Endothelial cell of umbilical vein (primary cell): ENCODE measurements around the gene SLC39A11. TPM values are rescaled to one million over a fixed set of nuclear protein-coding genes. Genes with fewer than 3 reads are reported as not detected.

ENCODE experiments used
- BruUV-seq: library from RNA; stranded (reverse); fragments of 400-500 nt; replicated peaks from 2 replicates; lab custom pipeline; 2021; lab: Mats Ljungman, UMichigan
- CTCF ChIA-PET: fragments of 300-600, 350-600 bp; sonication (Branson Sonifier 250); formaldehyde crosslinking; loops from one replicate; lab custom pipeline; 2021; ENCODE audit warnings: antibody characterized with exemption, inconsistent platforms; lab: Charles Lee
- POLR2A ChIA-PET: fragments of 300-600, 350-600 bp; sonication (Branson Sonifier 250); formaldehyde crosslinking; loops from one replicate; lab custom pipeline; 2021; ENCODE audit warnings: antibody characterized with exemption, inconsistent platforms; lab: Charles Lee
- DNase-seq: peaks from one replicate; pipeline ENCODE4 v3.0.0-alpha.2; 2011; ENCODE audit warnings: low read depth, low spot score
- FAIRE-seq: peaks from 2 replicates; lab custom pipeline; 2011; peaks lifted over from hg19 to GRCh38; lab: Jason Lieb, UNC
- H2AFZ ChIP-seq: 2 replicates; pipeline ENCODE4 v1.6.0; 2012; ENCODE audit warnings: low read depth, low read length, control low read depth, inconsistent platforms
- H3K27ac ChIP-seq: 2 replicates; pipeline ENCODE4 v1.5.1; 2011; ENCODE audit warnings: low read depth, mild to moderate bottlenecking, control low read depth, low read length, moderate library complexity; ENCODE audit not compliant: insufficient read depth
- H3K27me3 ChIP-seq, 2 experiments: 2 replicates each; pipeline versions ENCODE4 v1.6.0 to v1.6.1; 2011; ENCODE audit warnings: low read length in 2 of 2, mixed read lengths in 1 of 2; ENCODE audit not compliant: control insufficient read depth in 2 of 2, insufficient read depth in 2 of 2
- H3K36me3 ChIP-seq, 2 experiments: 2 replicates in 1 of 2; 3 replicates in 1 of 2; pipeline ENCODE4 v1.5.1; 2011; ENCODE audit warnings: low read length in 2 of 2, mild to moderate bottlenecking in 1 of 2, moderate library complexity in 1 of 2; ENCODE audit not compliant: control insufficient read depth in 2 of 2, insufficient read depth in 2 of 2; ENCODE audit errors: extremely low read depth in 1 of 2
- H3K4me1 ChIP-seq: 3 replicates; pipeline ENCODE4 v1.5.1; 2011; ENCODE audit warnings: mild to moderate bottlenecking, low read length; ENCODE audit not compliant: control insufficient read depth, insufficient read depth; ENCODE audit errors: extremely low read depth
- H3K4me2 ChIP-seq: 2 replicates; pipeline ENCODE4 v1.6.1; 2011; ENCODE audit warnings: low read length, control low read depth, mixed read lengths; ENCODE audit not compliant: insufficient read depth
- H3K4me3 ChIP-seq, 3 experiments: fragments of 200-600 bp in 1 of 3; sonication (generic), shearing (Covaris generic) in 1 of 3; replicated peaks in 1 of 3; 2 replicates each; pipeline ENCODE4 v1.5.1; 2011 to 2016; ENCODE audit warnings: control low read depth in 3 of 3, low read length in 3 of 3, mild to moderate bottlenecking in 2 of 3, inconsistent platforms in 1 of 3, low read depth in 1 of 3, moderate library complexity in 1 of 3; ENCODE audit not compliant: insufficient read depth in 1 of 3
- H3K79me2 ChIP-seq: 2 replicates; pipeline ENCODE4 v1.6.0; 2012; ENCODE audit warnings: low read length, inconsistent platforms; ENCODE audit not compliant: control insufficient read depth, insufficient read depth
- H3K9ac ChIP-seq: replicated peaks from 2 replicates; pipeline ENCODE3; 2011; ENCODE audit warnings: low read length, control low read depth; ENCODE audit not compliant: insufficient read depth; ENCODE audit errors: extremely low read depth
- H3K9me1 ChIP-seq: replicated peaks from 3 replicates; pipeline ENCODE4 v1.6.0; 2011; ENCODE audit warnings: mild to moderate bottlenecking, low read length; ENCODE audit not compliant: control insufficient read depth, insufficient read depth; ENCODE audit errors: extremely low read depth
- H3K9me3 ChIP-seq: replicated peaks from 2 replicates; pipeline ENCODE4 v1.5.1; 2012; ENCODE audit warnings: low read length, inconsistent platforms; ENCODE audit not compliant: control insufficient read depth, insufficient read depth
- H4K20me1 ChIP-seq: replicated peaks from 2 replicates; pipeline ENCODE3; 2011; ENCODE audit warnings: mild to moderate bottlenecking, low read length; ENCODE audit not compliant: control insufficient read depth, insufficient read depth; ENCODE audit errors: extremely low read depth
- EZH2 ChIP-seq: IDR thresholded peaks from 2 replicates; pipeline ENCODE4 v1.6.1; 2012; ENCODE audit warnings: borderline replicate concordance, low read depth, mild to moderate bottlenecking, moderate library complexity, low read length, inconsistent platforms; ENCODE audit not compliant: severe bottlenecking
- FOS ChIP-seq: IDR thresholded peaks from 2 replicates; pipeline ENCODE4 v1.6.1; 2011; ENCODE audit warnings: mild to moderate bottlenecking, low read length, moderate library complexity, borderline replicate concordance; ENCODE audit not compliant: insufficient read depth
- JUN ChIP-seq: IDR thresholded peaks from 2 replicates; pipeline ENCODE4 v1.6.1; 2011; ENCODE audit warnings: borderline replicate concordance, low read depth; ENCODE audit not compliant: insufficient read length, insufficient read depth
- POLR2AphosphoS5 ChIP-seq: IDR thresholded peaks from 2 replicates; pipeline ENCODE4 v1.6.1; 2012; ENCODE audit warnings: low read depth, mild to moderate bottlenecking, control low read depth, low read length, moderate library complexity; ENCODE audit not compliant: insufficient read depth
- dilution Hi-C: fragments of 300-500 bp; cut with MboI; formaldehyde crosslinking; loops from one replicate; pipeline ENCODE4 v1.15.0; 2019; ENCODE audit warnings: low sequenced_read_pairs; ENCODE audit not compliant: extremely low pct_ligation_motif_present
- intact Hi-C: fragments of 100-400 bp; cut with micrococcal nuclease; formaldehyde crosslinking; loops from one replicate; pipeline ENCODE4 v1.10.0; 2022
- polyA plus RNA-seq, 4 experiments: library from polyadenylated mRNA; depleted of rRNA in 3 of 4; stranded (reverse) in 3 of 4; unstranded in 1 of 4; fragments of >200 nt; gene quantifications; 2 replicates each; pipeline versions ENCODE4 v1.2.1 to v1.2.3, GENCODE V29; 2011 to 2012; ENCODE audit warnings: missing spikeins in 1 of 4
- total RNA-seq: library from RNA; stranded (reverse); gene quantifications from 2 replicates; pipeline ENCODE4 v1.2.3, GENCODE V29; 2021
- TF ChIP-seq, protein P1 (sequence below), 2 donors: IDR thresholded peaks; 1 replicate in 1 of 2; 2 replicates in 1 of 2; pipeline ENCODE4 v1.5.1; 2011; ENCODE audit warnings: low read length in 2 of 2, mild to moderate bottlenecking in 2 of 2, moderate library complexity in 2 of 2, control low read depth in 1 of 2, inconsistent platforms in 1 of 2, low read depth in 1 of 2; ENCODE audit not compliant: insufficient read depth in 1 of 2; ENCODE audit errors: extremely low read depth in 1 of 2
- TF ChIP-seq, protein P2 (sequence below): IDR thresholded peaks from 2 replicates; pipeline ENCODE4 v1.6.1; 2011; ENCODE audit not compliant: insufficient read depth, insufficient read length

SLC39A11 gene
- total and polyA plus RNA-seq, 2 donors (not counting 3 experiments of a cell fraction or from before 2014, with no cell fraction given) = 8.1 to 11.9 TPM

GRCh38 chr17:72656130-72656763, 436.2 kb downstream of the SLC39A11 start:
- no peaks in the 10 kb centered on the region for H3K27me3 ChIP-seq
- ChIA-PET POLR2A (no interaction called here), CTCF (interaction anchor here (0.5 kb wide), 1 partner anchor 42 kb away, joined by 4 read pairs; no protein-coding TSS in a partner anchor)
- H2AFZ ChIP-seq = no peak overlapping the region
- H3K4me3 ChIP-seq = no peak overlapping the region
- no peak overlapping the region for H3K9ac ChIP-seq
- no peak overlapping the region for H3K4me2 ChIP-seq
- no peaks in the 10 kb centered on the region for H3K4me1 ChIP-seq
- H3K36me3 ChIP-seq = no peaks in the 10 kb centered on the region
- TF ChIP-seq, protein P1, sequence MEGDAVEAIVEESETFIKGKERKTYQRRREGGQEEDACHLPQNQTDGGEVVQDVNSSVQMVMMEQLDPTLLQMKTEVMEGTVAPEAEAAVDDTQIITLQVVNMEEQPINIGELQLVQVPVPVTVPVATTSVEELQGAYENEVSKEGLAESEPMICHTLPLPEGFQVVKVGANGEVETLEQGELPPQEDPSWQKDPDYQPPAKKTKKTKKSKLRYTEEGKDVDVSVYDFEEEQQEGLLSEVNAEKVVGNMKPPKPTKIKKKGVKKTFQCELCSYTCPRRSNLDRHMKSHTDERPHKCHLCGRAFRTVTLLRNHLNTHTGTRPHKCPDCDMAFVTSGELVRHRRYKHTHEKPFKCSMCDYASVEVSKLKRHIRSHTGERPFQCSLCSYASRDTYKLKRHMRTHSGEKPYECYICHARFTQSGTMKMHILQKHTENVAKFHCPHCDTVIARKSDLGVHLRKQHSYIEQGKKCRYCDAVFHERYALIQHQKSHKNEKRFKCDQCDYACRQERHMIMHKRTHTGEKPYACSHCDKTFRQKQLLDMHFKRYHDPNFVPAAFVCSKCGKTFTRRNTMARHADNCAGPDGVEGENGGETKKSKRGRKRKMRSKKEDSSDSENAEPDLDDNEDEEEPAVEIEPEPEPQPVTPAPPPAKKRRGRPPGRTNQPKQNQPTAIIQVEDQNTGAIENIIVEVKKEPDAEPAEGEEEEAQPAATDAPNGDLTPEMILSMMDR (IDR thresholded peaks at IDR 0.05; ENCODE audit: extremely low read depth in 1 of 2, insufficient read depth in 1 of 2, low read depth in 1 of 2, low read length in 2 of 2) = no peak
- no peak for TF ChIP-seq POLR2AphosphoS5
- no peaks in the 10 kb centered on the region for H3K9me1 ChIP-seq
- intact Hi-C loops = no loop called here
- H3K27ac ChIP-seq = no peak overlapping the region
- BruUV-seq = no TSS peak
- dilution Hi-C loops = no loop called here
- DNase-seq (no peak), FAIRE-seq (no peak)
- no peaks in the 10 kb centered on the region for H3K9me3 ChIP-seq
- no peaks in the 10 kb centered on the region for H3K79me2 ChIP-seq
- H4K20me1 ChIP-seq = no peaks in the 10 kb centered on the region

DNA sequence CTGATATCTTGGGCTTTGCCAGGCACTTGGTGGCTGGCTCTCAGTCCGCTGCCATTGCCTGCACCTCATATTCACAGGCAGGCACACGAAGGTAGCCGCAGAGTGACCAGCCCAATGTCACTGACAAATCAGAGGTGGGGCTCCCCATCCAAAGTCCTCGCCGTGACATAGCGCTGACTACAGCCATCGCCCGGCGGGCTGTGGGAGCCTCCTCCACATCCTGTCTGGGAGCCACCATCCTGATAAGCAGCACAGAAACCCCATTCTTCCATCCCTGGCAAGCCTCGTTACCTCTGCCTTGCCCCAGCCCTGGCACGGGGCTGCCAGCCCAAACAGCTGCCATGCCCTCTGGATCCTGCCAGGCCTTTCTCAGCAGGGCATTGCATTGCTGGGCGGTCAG, 437.8 kb downstream of the SLC39A11 start:
- intact Hi-C loops (no loop called here), dilution Hi-C loops (no loop called here)
- ChIA-PET CTCF (no interaction called here), POLR2A (no interaction called here)
- no peaks in the 10 kb centered on the region for H3K4me1 ChIP-seq
- FAIRE-seq (no peak), DNase-seq (no peak)
- no peak overlapping the region for H2AFZ ChIP-seq
- H3K9me3 ChIP-seq = peaks cover 2% of the 10 kb centered on the region
- H3K27ac ChIP-seq = no peak overlapping the region
- no TSS peak for BruUV-seq
- H3K9me1 ChIP-seq = no peaks in the 10 kb centered on the region
- H3K4me3 ChIP-seq = no peak overlapping the region
- TF ChIP-seq FOS (no peak), POLR2AphosphoS5 (no peak), EZH2 (no peak), JUN (no peak)
- TF ChIP-seq, protein P2, sequence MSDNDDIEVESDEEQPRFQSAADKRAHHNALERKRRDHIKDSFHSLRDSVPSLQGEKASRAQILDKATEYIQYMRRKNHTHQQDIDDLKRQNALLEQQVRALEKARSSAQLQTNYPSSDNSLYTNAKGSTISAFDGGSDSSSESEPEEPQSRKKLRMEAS = no peak
- H3K27me3 ChIP-seq = no peaks in the 10 kb centered on the region
- no peak overlapping the region for H3K4me2 ChIP-seq
- H3K36me3 ChIP-seq = no peaks in the 10 kb centered on the region
- no peaks in the 10 kb centered on the region for H4K20me1 ChIP-seq
- no peaks in the 10 kb centered on the region for H3K79me2 ChIP-seq
- no peak overlapping the region for H3K9ac ChIP-seq
